ENCODE data around the gene USP34.

USP34 gene

DNA sequence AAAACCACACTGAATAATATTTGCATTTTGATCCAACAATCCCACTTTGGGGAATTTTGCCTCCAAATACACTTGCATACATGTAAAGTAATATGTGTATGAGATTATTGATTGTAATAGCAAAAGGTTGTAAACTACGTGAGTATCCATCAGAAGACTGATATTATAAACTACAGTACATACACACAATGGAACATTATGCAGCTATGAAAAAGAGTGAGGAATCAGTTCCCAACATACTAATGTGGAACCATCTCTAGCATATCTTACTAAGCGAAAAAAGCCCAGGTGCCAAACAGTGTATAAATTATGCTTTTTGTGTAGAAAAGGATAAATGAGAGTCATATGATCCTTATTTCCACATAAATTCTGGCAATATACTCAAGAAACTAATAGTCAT, 324.9 kb downstream of the USP34 start:
- no peak for ATAC-seq

GRCh38 chr2:61144697-61145268, 326.1 kb downstream of the USP34 start:
- ATAC-seq = peak; percentile 85 to 89

DNA sequence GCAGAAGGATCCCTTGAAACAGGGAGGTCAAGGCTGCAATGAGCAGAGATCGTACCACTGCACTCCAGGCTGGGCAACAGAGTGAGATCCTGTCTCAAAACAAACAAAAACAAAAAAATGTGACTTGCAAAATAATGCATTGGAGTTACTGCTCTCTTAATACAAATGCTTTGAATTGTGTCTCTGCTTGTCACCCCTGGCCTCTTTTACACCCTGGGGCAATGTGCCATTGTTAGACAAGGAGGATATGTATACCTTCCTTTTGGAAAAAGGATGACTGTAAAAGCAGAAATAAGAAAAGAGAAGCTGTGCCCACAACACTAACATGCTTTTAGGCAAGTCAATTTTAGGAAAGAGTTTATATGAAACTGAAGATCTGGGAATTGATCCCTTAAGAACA, 329.7 kb downstream of the USP34 start:
- ATAC-seq = no peak

DNA sequence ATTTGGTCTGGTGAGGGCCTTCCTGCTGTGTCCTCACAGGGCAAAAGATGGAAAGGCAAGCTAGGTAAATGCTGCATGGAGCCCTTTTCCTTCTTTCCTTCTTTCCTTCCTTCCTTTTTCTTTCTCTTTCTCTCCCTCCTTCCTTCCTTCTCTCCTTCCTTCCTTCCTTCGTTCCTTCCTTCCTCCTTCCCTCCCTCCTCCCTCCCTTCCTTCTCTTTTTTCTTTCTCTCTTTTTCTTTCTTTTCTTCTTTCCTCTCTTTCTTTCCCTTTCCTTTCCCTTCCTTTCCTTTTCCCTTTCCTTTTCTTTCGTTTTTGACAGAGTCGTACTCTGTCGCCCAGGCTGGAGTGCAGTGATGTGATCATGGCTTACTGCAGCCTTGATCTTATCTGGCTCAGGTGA, 332.0 kb downstream of the USP34 start:
- no peak for ATAC-seq

All from activated CD4-positive, CD25-positive, alpha-beta regulatory T cell treated with anti-CD3 and anti-CD28 coated beads, Interleukin-2, amount 50 U/mL, for 24 hours (primary cell).